CD4-positive, alpha-beta T cell (primary cell): ENCODE data around the gene RAB3B. TPM values are rescaled to one million over a fixed set of nuclear protein-coding genes. Genes with fewer than 3 reads are reported as not detected.

Source experiments
- ATAC-seq: fragments of 200-7000 bp; cut with Tn5 transposase; one replicate; pipeline ENCODE4 v1.10.0; 2022; ENCODE audit warnings: mild to moderate bottlenecking; ENCODE audit not compliant: poor library complexity
- CTCF ChIA-PET: fragments of 350-600 bp; sonication (Branson Sonifier 250); formaldehyde crosslinking; loops from one replicate; lab custom pipeline; 2021; ENCODE audit warnings: antibody characterized with exemption, inconsistent platforms; lab: Charles Lee
- POLR2A ChIA-PET: fragments of 350-600 bp; sonication (Branson Sonifier 250); formaldehyde crosslinking; loops from one replicate; lab custom pipeline; 2021; ENCODE audit warnings: antibody characterized with exemption, inconsistent platforms; lab: Charles Lee
- DNase-seq, 14 experiments: peaks; one replicate each; pipeline ENCODE4 v3.0.0-alpha.2; 2013 to 2020; ENCODE audit warnings: mixed read lengths in 2 of 14
- H3K27ac ChIP-seq, 2 donors: one replicate each; pipeline versions ENCODE4 v1.5.1 to v1.7.0; 2013; ENCODE audit warnings: low read length in 2 of 2, low read depth in 1 of 2, mild to moderate bottlenecking in 1 of 2
- H3K27me3 ChIP-seq, 2 experiments: 1 replicate in 1 of 2; 2 replicates in 1 of 2; pipeline versions ENCODE4 v1.6.1 to v1.7.0; 2013; ENCODE audit warnings: low read length in 2 of 2, control low read depth in 1 of 2, mild to moderate bottlenecking in 1 of 2, moderate library complexity in 1 of 2; ENCODE audit not compliant: insufficient read depth in 2 of 2, control insufficient read depth in 1 of 2
- H3K36me3 ChIP-seq: one replicate; pipeline ENCODE4 v1.6.1; 2013; ENCODE audit warnings: low read length, control low read depth; ENCODE audit not compliant: insufficient read depth
- H3K4me1 ChIP-seq: one replicate; pipeline ENCODE4 v1.6.1; 2013; ENCODE audit warnings: low read length, control low read depth; ENCODE audit not compliant: insufficient read depth
- H3K4me3 ChIP-seq: one replicate; pipeline ENCODE4 v1.5.1; 2013; ENCODE audit warnings: mild to moderate bottlenecking, low read length, moderate library complexity
- H3K9me3 ChIP-seq, 2 experiments: 1 replicate in 1 of 2; 2 replicates in 1 of 2; pipeline versions ENCODE4 v1.6.1 to v1.7.0; 2013; ENCODE audit warnings: low read length in 2 of 2, mild to moderate bottlenecking in 2 of 2, control low read depth in 1 of 2, moderate library complexity in 1 of 2; ENCODE audit not compliant: control insufficient read depth in 1 of 2, insufficient read depth in 1 of 2
- H3K27ac Mint-ChIP-seq: one replicate; pipeline ENCODE4 v1.8.0; 2020; ENCODE audit warnings: mixed read lengths
- H3K27me3 Mint-ChIP-seq: one replicate; pipeline ENCODE4 v1.8.0; 2021; ENCODE audit warnings: mixed read lengths
- H3K36me3 Mint-ChIP-seq: one replicate; pipeline ENCODE4 v1.8.0; 2021; ENCODE audit warnings: low read depth, mixed read lengths
- H3K4me1 Mint-ChIP-seq: one replicate; pipeline ENCODE4 v1.8.0; 2021; ENCODE audit warnings: low read depth, mixed read lengths
- H3K4me3 Mint-ChIP-seq: one replicate; pipeline ENCODE4 v1.8.0; 2020; ENCODE audit warnings: mild to moderate bottlenecking, mixed read lengths
- H3K9me3 Mint-ChIP-seq: one replicate; pipeline ENCODE4 v1.8.0; 2020; ENCODE audit warnings: mixed read lengths
- CTCF ChIP-seq: fragments of 200-600 bp; IDR thresholded peaks from one replicate; pipeline ENCODE4 v1.8.0; 2022; ENCODE audit warnings: antibody characterized with exemption, mild to moderate bottlenecking
- intact Hi-C, 2 experiments: fragments of 100-400 bp; cut with DNase I in 1 of 2; cut with micrococcal nuclease in 1 of 2; formaldehyde crosslinking; loops; one replicate each; pipeline versions ENCODE4 v1.15.1 to v1.9.0; 2023 to 2025; cut with DNase I, micrococcal nuclease
- total RNA-seq, 174 experiments: library from RNA in 2 of 174; stranded (reverse) in 2 of 174; gene quantifications; one replicate each; pipeline ENCODE4 v1.2.3 and lab custom pipeline; 2021 to 2026

The RAB3B gene
- total RNA-seq, 2 experiments from 2014 or later, result not detected

- no peaks in the 10 kb centered on the region for H3K4me1 ChIP-seq
- H3K4me3 Mint-ChIP-seq, result no peak overlapping the region
- no peaks in the 10 kb centered on the region for H3K9me3 Mint-ChIP-seq
- H3K9me3 ChIP-seq, result no peaks in the 10 kb centered on the region
- peaks cover 4% of the 10 kb centered on the region for H3K27me3 Mint-ChIP-seq
- no peaks in the 10 kb centered on the region for H3K4me1 Mint-ChIP-seq
- ChIA-PET CTCF (no interaction called here), POLR2A (no interaction called here)
- intact Hi-C loops, result no loop called here
- no peak for TF ChIP-seq CTCF
- no peaks in the 10 kb centered on the region for H3K36me3 Mint-ChIP-seq
- H3K27ac Mint-ChIP-seq, result no peak overlapping the region
- no peak overlapping the region for H3K4me3 ChIP-seq
- ATAC-seq, result no peak
- H3K36me3 ChIP-seq, result no peaks in the 10 kb centered on the region
- H3K27ac ChIP-seq, result no peak overlapping the region
- no peak for DNase-seq
- H3K27me3 ChIP-seq, result no peaks in the 10 kb centered on the region
Measured at GRCh38 chr1:51961954-51962353, 28.5 kb downstream of the RAB3B start.

- intact Hi-C loops, result no loop called here
- CTCF ChIA-PET, result no interaction called here
- no peaks in the 10 kb centered on the region for H3K4me1 ChIP-seq
- H3K4me1 Mint-ChIP-seq, result no peaks in the 10 kb centered on the region
- no peak overlapping the region for H3K4me3 ChIP-seq
- H3K4me3 Mint-ChIP-seq, result no peak overlapping the region
- DNase-seq (no peak), ATAC-seq (no peak)
- no peaks in the 10 kb centered on the region for H3K9me3 Mint-ChIP-seq
- no peaks in the 10 kb centered on the region for H3K36me3 Mint-ChIP-seq
- no peaks in the 10 kb centered on the region for H3K36me3 ChIP-seq
- H3K27ac Mint-ChIP-seq, result no peak overlapping the region
- no peak for TF ChIP-seq CTCF
- peaks cover 4% of the 10 kb centered on the region for H3K27me3 Mint-ChIP-seq
- no peaks in the 10 kb centered on the region for H3K27me3 ChIP-seq
- H3K9me3 ChIP-seq, result no peaks in the 10 kb centered on the region
- H3K27ac ChIP-seq, result no peak overlapping the region
- POLR2A ChIA-PET, result no interaction called here
Measured at GRCh38 chr1:51961231-51961630, 29.3 kb downstream of the RAB3B start.

GRCh38 chr1:51960262-51960661 lies 30.2 kb downstream of the RAB3B start:
- no peaks in the 10 kb centered on the region for H3K9me3 ChIP-seq
- Mint-ChIP-seq H3K27me3 (peaks cover 4% of the 10 kb centered on the region), H3K9me3 (no peaks in the 10 kb centered on the region), H3K4me1 (no peaks in the 10 kb centered on the region), H3K4me3 (no peak overlapping the region), H3K27ac (no peak overlapping the region), H3K36me3 (no peaks in the 10 kb centered on the region)
- TF ChIP-seq CTCF, result no peak
- H3K4me1 ChIP-seq, result no peaks in the 10 kb centered on the region
- H3K4me3 ChIP-seq, result no peak overlapping the region
- no peak overlapping the region for H3K27ac ChIP-seq
- no peaks in the 10 kb centered on the region for H3K36me3 ChIP-seq
- CTCF ChIA-PET, result no interaction called here
- ATAC-seq, result no peak
- POLR2A ChIA-PET, result no interaction called here
- intact Hi-C loops, result no loop called here
- no peaks in the 10 kb centered on the region for H3K27me3 ChIP-seq
- DNase-seq, result no peak
